Activated CD4-positive, alpha-beta T cell treated with anti-CD3 and anti-CD28 coated beads, Interleukin-10, Interleukin-2, amounts not matched to agents 100 ng/mL and 50 ng/mL, durations not matched to agents 16 hours and 8 hours (primary cell): ENCODE data around the gene ALDH1L1.
"Not testable (repeated sequence)": the region's sequence is repeated elsewhere in the genome, so short reads cannot be mapped to it uniquely, and the experiment has no call there.

Source experiments
- DNase-seq: peaks from one replicate; pipeline ENCODE4 v3.0.0-alpha.2; 2020

Gene ALDH1L1

GRCh38 chr3:126104028-126104635 is 76.3 kb downstream of the ALDH1L1 start:
- no peak for DNase-seq

- DNase-seq: no peak
Observed at GRCh38 chr3:126103121-126104027, 77.0 kb downstream of the ALDH1L1 start.

GRCh38 chr3:126102530-126102951 is 77.8 kb downstream of the ALDH1L1 start:
- DNase-seq: no peak

- no peak for DNase-seq
Observed at GRCh38 chr3:126102011-126102410, 78.4 kb downstream of the ALDH1L1 start.

DNA sequence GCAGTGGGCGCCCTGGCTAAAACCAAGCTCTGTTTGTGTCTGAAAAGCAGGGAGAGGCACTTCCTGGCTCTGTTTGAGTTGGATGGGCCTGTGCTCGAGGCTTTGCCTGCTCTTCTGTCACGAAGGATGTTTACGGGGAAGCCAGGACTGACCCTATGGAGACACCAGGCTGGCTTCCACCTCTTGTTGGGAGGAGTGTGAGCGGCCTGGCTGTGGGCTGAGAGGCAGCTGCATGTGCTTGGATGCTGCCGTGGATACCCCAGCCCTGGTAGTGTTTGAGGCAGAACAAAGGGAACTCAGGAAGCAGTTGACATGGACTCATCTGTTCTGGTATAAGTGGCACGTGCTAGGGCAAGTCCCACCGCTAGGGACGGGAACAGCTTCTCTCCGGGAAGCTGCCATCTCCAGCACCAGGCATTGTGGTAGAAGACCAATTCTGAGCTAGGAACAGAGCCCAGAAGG is 78.8 kb downstream of the ALDH1L1 start:
- DNase-seq: no peak

- DNase-seq: peak; percentile 27
Observed at GRCh38 chr3:126100634-126101301, 79.6 kb downstream of the ALDH1L1 start.

- DNase-seq: no peak
Observed at GRCh38 chr3:126100269-126100633, 80.1 kb downstream of the ALDH1L1 start.

DNA sequence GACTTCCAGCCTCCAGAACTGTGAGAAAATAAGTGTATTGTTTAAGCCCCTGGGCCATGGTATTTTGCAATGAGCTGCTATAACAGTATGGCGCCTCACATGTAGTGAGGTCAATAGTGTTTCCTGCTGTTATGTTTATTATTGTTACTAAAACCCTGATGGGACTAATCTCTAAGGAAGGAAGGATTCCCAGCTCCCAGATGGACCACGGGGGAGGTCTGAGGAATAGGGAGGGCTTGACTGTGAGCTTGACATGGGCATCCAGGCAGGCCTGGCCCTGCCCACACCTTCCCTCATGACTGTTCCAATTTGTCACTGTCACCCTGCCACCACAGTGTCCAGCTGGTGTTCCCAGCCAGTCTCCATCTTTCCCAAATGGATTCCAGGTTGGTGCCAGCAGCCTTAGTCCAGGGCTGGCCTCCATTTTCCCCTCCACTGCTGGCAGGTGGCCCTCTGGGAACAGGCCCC is 82.0 kb downstream of the ALDH1L1 start:
- no peak for DNase-seq

- no peak for DNase-seq
Observed at GRCh38 chr3:126097801-126098200, 82.6 kb downstream of the ALDH1L1 start.

- not testable (repeated sequence) for DNase-seq
Observed at GRCh38 chr3:126096274-126096673, 84.1 kb downstream of the ALDH1L1 start.

DNA sequence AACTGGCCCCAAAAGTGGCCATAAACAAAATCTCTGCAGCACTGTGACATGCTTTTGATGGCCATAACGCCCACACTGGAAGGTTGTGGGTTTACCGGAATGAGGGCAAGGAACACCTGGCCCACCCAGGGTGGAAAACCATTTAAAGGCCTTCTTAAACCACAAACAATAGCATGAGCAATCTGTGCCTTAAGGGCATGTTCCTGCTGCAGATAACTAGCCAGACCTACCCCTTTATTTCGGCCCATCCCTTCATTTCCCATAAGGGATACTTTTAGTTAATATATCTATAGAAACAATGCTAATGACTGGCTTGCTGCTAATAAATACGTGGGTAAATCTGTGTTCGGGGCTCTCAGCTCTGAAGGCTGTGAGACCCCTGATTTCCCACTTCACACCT is 88.3 kb downstream of the ALDH1L1 start:
- not testable (repeated sequence) for DNase-seq

GRCh38 chr3:126087552-126088175 is 92.7 kb downstream of the ALDH1L1 start:
- DNase-seq: no peak

- no peak for DNase-seq
Observed at GRCh38 chr3:126085841-126086240, 94.5 kb downstream of the ALDH1L1 start.

GRCh38 chr3:126085276-126085675 is 95.1 kb downstream of the ALDH1L1 start:
- no peak for DNase-seq

GRCh38 chr3:126084768-126085180 is 95.6 kb downstream of the ALDH1L1 start:
- DNase-seq: no peak

- peak; percentile 93 for DNase-seq
Observed at GRCh38 chr3:126083913-126084767, 96.2 kb downstream of the ALDH1L1 start, which contains the start of gene SLC41A3. SLC41A3 (minus strand) TSS chr3:126084124; CDS start chr3:126068219, 15,905 bp downstream.

- DNase-seq: peak; percentile 53
Observed at GRCh38 chr3:126083511-126083912, 96.9 kb downstream of the ALDH1L1 start.

DNA sequence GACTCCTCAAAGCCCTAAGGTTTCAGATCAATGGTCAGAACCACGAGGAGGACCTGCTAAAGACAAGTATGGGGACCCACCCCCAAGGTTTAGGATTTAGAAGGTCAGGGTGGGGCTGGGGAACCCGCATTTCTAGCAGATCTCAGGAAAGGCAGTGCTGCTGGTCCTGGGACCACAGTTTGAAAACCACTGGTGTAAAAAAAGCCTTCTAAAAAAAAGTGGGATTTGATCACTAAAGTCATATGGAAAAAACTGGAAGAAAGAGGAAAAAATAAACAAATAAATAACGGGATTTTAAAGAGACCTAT is 97.3 kb downstream of the ALDH1L1 start:
- DNase-seq: no peak

DNA sequence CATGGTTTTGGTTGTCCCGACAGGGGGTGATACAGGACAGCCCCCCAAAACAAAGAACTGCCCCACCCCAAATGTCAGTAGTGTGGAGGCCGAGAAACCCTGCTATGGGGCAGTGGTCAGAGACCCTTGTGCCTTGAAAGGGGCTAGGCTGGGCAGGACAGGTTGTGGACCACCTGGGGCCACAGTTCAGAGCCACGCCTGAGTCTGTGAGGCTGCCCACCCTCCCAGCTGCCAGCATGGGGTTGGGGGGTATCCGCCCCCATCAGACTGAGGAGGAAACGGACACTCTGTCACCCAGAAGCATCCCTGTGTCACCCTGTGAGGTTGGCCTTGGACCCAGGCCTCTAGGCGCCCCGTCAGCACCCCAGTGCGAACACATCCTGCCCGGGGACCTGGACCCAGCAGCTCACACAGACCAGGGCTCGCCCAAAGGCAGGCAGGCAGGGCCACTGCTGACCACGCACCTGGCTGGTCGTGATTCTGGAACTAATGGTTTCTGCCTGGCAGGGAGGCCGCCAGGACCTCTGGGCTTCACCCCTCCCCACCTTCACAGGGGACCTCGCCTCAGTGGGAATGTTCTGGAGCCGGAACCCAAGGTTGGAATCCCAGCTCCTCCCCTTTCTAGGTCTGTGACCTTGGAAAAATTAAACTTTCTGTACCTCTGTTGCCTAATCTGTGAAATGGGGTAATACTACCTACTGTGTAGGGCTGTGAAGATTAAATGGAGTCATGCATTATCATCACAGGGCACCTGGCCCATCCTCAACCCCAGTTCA is 97.8 kb downstream of the ALDH1L1 start:
- DNase-seq: no peak

DNA sequence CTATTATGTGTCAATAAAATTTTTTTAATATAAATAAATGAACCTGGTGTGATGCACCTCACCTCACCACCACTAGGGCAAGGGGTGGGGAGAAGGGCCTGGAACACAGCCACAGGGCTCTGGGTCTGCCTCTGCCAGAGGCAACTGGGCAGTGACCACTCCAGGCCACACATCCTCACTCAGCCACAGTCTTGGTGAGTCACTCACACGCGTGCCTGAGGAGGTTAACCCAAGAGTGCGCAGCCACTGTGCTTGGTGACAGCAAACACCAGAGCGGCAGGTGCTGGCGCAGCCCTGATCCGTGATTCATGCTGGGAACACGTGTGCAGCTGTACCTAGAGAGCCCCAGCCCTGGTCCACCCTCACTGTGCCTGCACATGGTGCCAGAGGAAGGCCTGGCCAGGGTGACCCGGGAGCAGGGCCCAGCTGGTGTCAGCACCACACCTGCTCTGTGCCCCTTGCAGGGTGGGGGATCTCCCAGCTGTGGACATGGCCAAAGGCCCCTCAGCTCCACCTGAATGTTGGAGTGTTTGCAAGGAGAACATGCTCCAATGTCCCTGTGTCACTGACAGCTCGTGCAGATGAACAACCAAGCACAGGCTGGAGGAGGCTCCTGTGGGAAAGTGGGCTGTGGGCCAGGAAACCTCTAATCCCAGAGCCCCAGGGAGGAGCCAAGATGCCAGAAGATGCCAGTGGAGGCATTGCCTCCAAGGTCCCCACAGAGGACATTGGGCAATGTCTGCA is 98.6 kb downstream of the ALDH1L1 start:
- peak; percentile 16 for DNase-seq
